Activated T-cell treated with anti-CD3 and anti-CD28 coated beads for 1 hour (primary cell): Measurements from ENCODE around the gene POMGNT2.

ENCODE experiments used
- DNase-seq: peaks from one replicate; pipeline ENCODE4 v3.0.0-alpha.2; 2020; ENCODE audit warnings: low read depth

Gene POMGNT2

GRCh38 chr3:43102773-43103480 lies 3.0 kb downstream of the POMGNT2 start:
- DNase-seq = no peak

- no peak for DNase-seq
Observed at GRCh38 chr3:43098761-43099160, 7.1 kb downstream of the POMGNT2 start.

GRCh38 chr3:43097400-43098080 lies 8.3 kb downstream of the POMGNT2 start:
- no peak for DNase-seq

GRCh38 chr3:43096761-43097160 lies 9.1 kb downstream of the POMGNT2 start:
- DNase-seq = no peak

- no peak for DNase-seq
Observed at GRCh38 chr3:43095370-43095769, 10.5 kb downstream of the POMGNT2 start.

GRCh38 chr3:43094851-43095250 lies 11.0 kb downstream of the POMGNT2 start:
- DNase-seq = no peak

- no peak for DNase-seq
Observed at GRCh38 chr3:43094381-43094780, 11.5 kb downstream of the POMGNT2 start.

- DNase-seq = no peak
Observed at GRCh38 chr3:43093974-43094373, 11.9 kb downstream of the POMGNT2 start.

- no peak for DNase-seq
Observed at GRCh38 chr3:43093006-43093405, 12.9 kb downstream of the POMGNT2 start.

GRCh38 chr3:43091481-43091880 lies 14.4 kb downstream of the POMGNT2 start:
- no peak for DNase-seq

GRCh38 chr3:43090238-43090637 lies 15.6 kb downstream of the POMGNT2 start:
- DNase-seq = no peak

GRCh38 chr3:43089081-43089480 lies 16.8 kb downstream of the POMGNT2 start:
- no peak for DNase-seq

- DNase-seq = no peak
Observed at GRCh38 chr3:43087249-43087776, 18.6 kb downstream of the POMGNT2 start.

GRCh38 chr3:43086460-43087165 lies 19.3 kb downstream of the POMGNT2 start:
- no peak for DNase-seq

- no peak for DNase-seq
Observed at GRCh38 chr3:43082457-43082856, 23.4 kb downstream of the POMGNT2 start.

- DNase-seq = no peak
Observed at GRCh38 chr3:43081796-43082195, 24.1 kb downstream of the POMGNT2 start.

- no peak for DNase-seq
Observed at GRCh38 chr3:43080726-43081568, 24.9 kb downstream of the POMGNT2 start.

GRCh38 chr3:43079536-43080332 lies 26.1 kb downstream of the POMGNT2 start:
- no peak for DNase-seq

GRCh38 chr3:43077707-43078106 lies 28.2 kb downstream of the POMGNT2 start:
- DNase-seq = no peak

- no peak for DNase-seq
Observed at GRCh38 chr3:43077261-43077660, 28.6 kb downstream of the POMGNT2 start.

GRCh38 chr3:43076857-43077256 lies 29.0 kb downstream of the POMGNT2 start:
- no peak for DNase-seq
